ENCODE results near the gene ANAPC5. TPM values are rescaled to one million over a fixed set of nuclear protein-coding genes. Genes with fewer than 3 reads are reported as not detected.

ANAPC5 gene
- total RNA-seq, 1 experiment from 2014 or later: 116 TPM

- no peak overlapping the region for H3K27ac Mint-ChIP-seq
- no peaks in the 10 kb centered on the region for H3K36me3 Mint-ChIP-seq
- 0 out of 2 replicates have a peak, but pooled peaks cover 3% of the 10 kb centered on the region for H3K4me1 Mint-ChIP-seq
- no peak for TF ChIP-seq ZNF232 (CRISPR knock-in tag; IDR thresholded peaks at IDR 0.05)
- TF ChIP-seq ZNF532 (CRISPR knock-in tag; IDR thresholded peaks at IDR 0.05; ENCODE audit: borderline replicate concordance): no peak
- TF ChIP-seq, protein P1, sequence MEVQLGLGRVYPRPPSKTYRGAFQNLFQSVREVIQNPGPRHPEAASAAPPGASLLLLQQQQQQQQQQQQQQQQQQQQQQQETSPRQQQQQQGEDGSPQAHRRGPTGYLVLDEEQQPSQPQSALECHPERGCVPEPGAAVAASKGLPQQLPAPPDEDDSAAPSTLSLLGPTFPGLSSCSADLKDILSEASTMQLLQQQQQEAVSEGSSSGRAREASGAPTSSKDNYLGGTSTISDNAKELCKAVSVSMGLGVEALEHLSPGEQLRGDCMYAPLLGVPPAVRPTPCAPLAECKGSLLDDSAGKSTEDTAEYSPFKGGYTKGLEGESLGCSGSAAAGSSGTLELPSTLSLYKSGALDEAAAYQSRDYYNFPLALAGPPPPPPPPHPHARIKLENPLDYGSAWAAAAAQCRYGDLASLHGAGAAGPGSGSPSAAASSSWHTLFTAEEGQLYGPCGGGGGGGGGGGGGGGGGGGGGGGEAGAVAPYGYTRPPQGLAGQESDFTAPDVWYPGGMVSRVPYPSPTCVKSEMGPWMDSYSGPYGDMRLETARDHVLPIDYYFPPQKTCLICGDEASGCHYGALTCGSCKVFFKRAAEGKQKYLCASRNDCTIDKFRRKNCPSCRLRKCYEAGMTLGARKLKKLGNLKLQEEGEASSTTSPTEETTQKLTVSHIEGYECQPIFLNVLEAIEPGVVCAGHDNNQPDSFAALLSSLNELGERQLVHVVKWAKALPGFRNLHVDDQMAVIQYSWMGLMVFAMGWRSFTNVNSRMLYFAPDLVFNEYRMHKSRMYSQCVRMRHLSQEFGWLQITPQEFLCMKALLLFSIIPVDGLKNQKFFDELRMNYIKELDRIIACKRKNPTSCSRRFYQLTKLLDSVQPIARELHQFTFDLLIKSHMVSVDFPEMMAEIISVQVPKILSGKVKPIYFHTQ (CRISPR knock-in tag; IDR thresholded peaks at IDR 0.05): no peak
- no peak for TF ChIP-seq ELF4 (CRISPR knock-in tag; IDR thresholded peaks at IDR 0.05; ENCODE audit: low read depth)
- ChIA-PET POLR2A (no interaction called here), CTCF (no interaction called here)
- DNase-seq (ENCODE audit: low spot score) (no peak), ATAC-seq (no peak)
- no peaks in the 10 kb centered on the region for H3K9me3 Mint-ChIP-seq
- H3K4me3 Mint-ChIP-seq: no peak overlapping the region
- no peaks in the 10 kb centered on the region for H3K27me3 Mint-ChIP-seq (ENCODE audit: low read depth)
These were observed 50.3 kb downstream of the ANAPC5 start for GRCh38 chr12:121301876-121302275.

DNA sequence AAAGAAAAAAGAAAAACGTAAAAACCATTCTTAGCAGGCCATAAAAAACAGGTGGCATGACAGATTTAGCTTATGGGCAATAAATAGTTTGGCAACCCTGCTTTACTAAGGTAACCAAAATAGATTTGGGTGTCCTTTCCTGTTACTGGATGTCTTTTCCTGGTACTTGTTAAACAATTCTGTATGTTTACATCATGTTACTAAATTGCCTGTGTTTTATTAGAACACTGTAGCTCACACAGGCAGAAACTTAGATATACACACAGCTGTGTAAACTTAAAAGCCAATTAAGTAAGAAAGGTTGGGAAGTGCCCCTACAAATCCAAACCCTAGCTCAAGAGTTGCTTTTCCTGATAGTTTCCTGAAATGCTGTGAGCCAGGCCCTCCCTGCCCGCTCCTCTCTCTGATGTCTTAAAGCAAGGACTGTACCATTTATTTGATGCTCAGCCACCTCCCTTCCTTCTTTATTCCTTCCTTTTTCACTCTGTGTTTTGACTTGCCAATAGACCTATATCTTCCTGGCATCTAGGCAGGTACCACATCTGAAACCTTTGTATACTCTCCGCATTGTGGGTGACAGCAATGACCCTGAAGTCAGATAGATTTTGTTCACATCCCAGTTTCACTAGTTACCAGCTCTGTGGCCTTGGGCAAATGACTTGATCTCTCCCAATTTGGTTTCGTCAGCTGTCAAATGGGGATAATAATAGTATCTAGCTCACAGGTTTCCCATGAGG, 52.0 kb downstream of the ANAPC5 start:
- Mint-ChIP-seq H3K9me3 (no peaks in the 10 kb centered on the region), H3K4me3 (no peak overlapping the region), H3K36me3 (no peaks in the 10 kb centered on the region), H3K4me1 (peaks cover 6% of the 10 kb centered on the region), H3K27ac (no peak overlapping the region), H3K27me3 (ENCODE audit: low read depth) (no peaks in the 10 kb centered on the region)
- POLR2A ChIA-PET: no interaction called here
- DNase-seq (ENCODE audit: low spot score) (no peak), ATAC-seq (no peak)
- CTCF ChIA-PET: interaction anchor here (0.5 kb wide), 2 partner anchors 39 to 179 kb away, joined by 3 to 4 read pairs; no protein-coding TSS in a partner anchor
- TF ChIP-seq, protein P2, sequence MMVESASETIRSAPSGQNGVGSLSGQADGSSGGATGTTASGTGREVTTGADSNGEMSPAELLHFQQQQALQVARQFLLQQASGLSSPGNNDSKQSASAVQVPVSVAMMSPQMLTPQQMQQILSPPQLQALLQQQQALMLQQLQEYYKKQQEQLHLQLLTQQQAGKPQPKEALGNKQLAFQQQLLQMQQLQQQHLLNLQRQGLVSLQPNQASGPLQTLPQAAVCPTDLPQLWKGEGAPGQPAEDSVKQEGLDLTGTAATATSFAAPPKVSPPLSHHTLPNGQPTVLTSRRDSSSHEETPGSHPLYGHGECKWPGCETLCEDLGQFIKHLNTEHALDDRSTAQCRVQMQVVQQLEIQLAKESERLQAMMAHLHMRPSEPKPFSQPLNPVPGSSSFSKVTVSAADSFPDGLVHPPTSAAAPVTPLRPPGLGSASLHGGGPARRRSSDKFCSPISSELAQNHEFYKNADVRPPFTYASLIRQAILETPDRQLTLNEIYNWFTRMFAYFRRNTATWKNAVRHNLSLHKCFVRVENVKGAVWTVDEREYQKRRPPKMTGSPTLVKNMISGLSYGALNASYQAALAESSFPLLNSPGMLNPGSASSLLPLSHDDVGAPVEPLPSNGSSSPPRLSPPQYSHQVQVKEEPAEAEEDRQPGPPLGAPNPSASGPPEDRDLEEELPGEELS (CRISPR knock-in tag; IDR thresholded peaks at IDR 0.05): no peak
- TF ChIP-seq EMX1 (CRISPR knock-in tag; IDR thresholded peaks at IDR 0.05): no peak
- TF ChIP-seq CREM (CRISPR knock-in tag; IDR thresholded peaks at IDR 0.05): no peak
- no peak for TF ChIP-seq TEAD1 (CRISPR knock-in tag; IDR thresholded peaks at IDR 0.05)
- TF ChIP-seq, protein P3, sequence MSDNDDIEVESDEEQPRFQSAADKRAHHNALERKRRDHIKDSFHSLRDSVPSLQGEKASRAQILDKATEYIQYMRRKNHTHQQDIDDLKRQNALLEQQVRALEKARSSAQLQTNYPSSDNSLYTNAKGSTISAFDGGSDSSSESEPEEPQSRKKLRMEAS (CRISPR knock-in tag; IDR thresholded peaks at IDR 0.05): no peak
- TF ChIP-seq, protein P1 (CRISPR knock-in tag; IDR thresholded peaks at IDR 0.05): no peak
- TF ChIP-seq ZNF512 (CRISPR knock-in tag; IDR thresholded peaks at IDR 0.05; ENCODE audit: borderline replicate concordance): no peak
- no peak for TF ChIP-seq NR2C2 (CRISPR knock-in tag; IDR thresholded peaks at IDR 0.05)
- no peak for TF ChIP-seq OVOL2 (CRISPR knock-in tag; IDR thresholded peaks at IDR 0.05; ENCODE audit: borderline replicate concordance)
- no peak for TF ChIP-seq CDX4 (CRISPR knock-in tag; IDR thresholded peaks at IDR 0.05; ENCODE audit: borderline replicate concordance)
- TF ChIP-seq ESRRA (CRISPR knock-in tag; IDR thresholded peaks at IDR 0.05; ENCODE audit: borderline replicate concordance): no peak
